ENCODE data around the gene NCBP3.

DNA sequence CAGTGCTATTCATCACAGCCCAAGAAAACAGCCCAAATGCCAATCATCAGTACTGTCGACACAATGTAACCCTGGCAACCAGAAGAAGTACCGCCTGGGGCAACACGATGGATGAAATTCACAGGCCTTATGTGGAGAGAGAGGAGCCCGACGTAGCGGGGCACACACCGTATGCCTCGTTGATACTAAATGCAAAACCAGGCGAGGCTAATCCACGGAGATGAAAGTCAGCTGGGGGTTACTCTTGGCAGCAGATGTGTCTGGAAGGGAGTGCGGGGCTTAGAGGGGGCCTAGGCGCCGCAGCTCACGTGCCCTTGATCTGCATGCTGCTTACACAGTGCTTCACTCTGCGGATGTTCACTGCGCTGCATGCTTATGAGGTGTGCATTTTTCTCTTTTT, 74.9 kb downstream of the NCBP3 start:
- TF ChIP-seq, protein P1, sequence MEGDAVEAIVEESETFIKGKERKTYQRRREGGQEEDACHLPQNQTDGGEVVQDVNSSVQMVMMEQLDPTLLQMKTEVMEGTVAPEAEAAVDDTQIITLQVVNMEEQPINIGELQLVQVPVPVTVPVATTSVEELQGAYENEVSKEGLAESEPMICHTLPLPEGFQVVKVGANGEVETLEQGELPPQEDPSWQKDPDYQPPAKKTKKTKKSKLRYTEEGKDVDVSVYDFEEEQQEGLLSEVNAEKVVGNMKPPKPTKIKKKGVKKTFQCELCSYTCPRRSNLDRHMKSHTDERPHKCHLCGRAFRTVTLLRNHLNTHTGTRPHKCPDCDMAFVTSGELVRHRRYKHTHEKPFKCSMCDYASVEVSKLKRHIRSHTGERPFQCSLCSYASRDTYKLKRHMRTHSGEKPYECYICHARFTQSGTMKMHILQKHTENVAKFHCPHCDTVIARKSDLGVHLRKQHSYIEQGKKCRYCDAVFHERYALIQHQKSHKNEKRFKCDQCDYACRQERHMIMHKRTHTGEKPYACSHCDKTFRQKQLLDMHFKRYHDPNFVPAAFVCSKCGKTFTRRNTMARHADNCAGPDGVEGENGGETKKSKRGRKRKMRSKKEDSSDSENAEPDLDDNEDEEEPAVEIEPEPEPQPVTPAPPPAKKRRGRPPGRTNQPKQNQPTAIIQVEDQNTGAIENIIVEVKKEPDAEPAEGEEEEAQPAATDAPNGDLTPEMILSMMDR (IDR thresholded peaks at IDR 0.05), result no peak
- TF ChIP-seq ZFX (IDR thresholded peaks at IDR 0.05; ENCODE audit: borderline replicate concordance), result no peak

All from 22Rv1 (cell line).